Esophagus (tissue), 2 donors: Measurements from ENCODE around the gene ZNF550. TPM values are rescaled to one million over a fixed set of nuclear protein-coding genes. Genes with fewer than 3 reads are reported as not detected.

Source experiments
- H3K27ac ChIP-seq, 2 donors: one replicate each; pipeline ENCODE4 v1.5.1; 2013; ENCODE audit warnings: low read depth in 2 of 2, mild to moderate bottlenecking in 2 of 2, inconsistent platforms in 1 of 2, low read length in 1 of 2, moderate library complexity in 1 of 2
- H3K27me3 ChIP-seq, 2 donors: one replicate each; pipeline ENCODE4 v1.6.1; 2013; ENCODE audit warnings: low read length in 2 of 2, control low read depth in 1 of 2, mild to moderate bottlenecking in 1 of 2; ENCODE audit not compliant: insufficient read depth in 2 of 2, control insufficient read depth in 1 of 2
- H3K36me3 ChIP-seq, 2 donors: one replicate each; pipeline ENCODE4 v1.6.1; 2013; ENCODE audit warnings: low read length in 1 of 2; ENCODE audit not compliant: control insufficient read depth in 2 of 2, insufficient read depth in 2 of 2
- H3K4me1 ChIP-seq, 2 donors: one replicate each; pipeline ENCODE4 v1.6.1; 2013; ENCODE audit warnings: low read length in 1 of 2; ENCODE audit not compliant: control insufficient read depth in 2 of 2, insufficient read depth in 2 of 2
- H3K4me3 ChIP-seq, 2 donors: one replicate each; pipeline ENCODE4 v1.5.1; 2013; ENCODE audit warnings: low read length in 2 of 2, mild to moderate bottlenecking in 2 of 2, low read depth in 1 of 2, moderate library complexity in 1 of 2
- H3K9me3 ChIP-seq, 2 donors: one replicate each; pipeline ENCODE4 v1.6.1; 2013; ENCODE audit warnings: mild to moderate bottlenecking in 2 of 2, low read depth in 1 of 2, low read length in 1 of 2, moderate library complexity in 1 of 2; ENCODE audit not compliant: control insufficient read depth in 2 of 2, insufficient read depth in 1 of 2
- WGBS, 2 donors: extraction: QIAGEN DNeasy Blood & Tissue Kit; methylation state at CpG; one replicate each; pipeline ENCODE4 v1.1.7; 2013; 5-methylcytosine and 5-hydroxymethylcytosine counted together
- polyA plus RNA-seq, 2 donors: library from polyadenylated mRNA; stranded (reverse); fragments of 200-250 nt; gene quantifications; one replicate each; pipeline ENCODE4 v1.2.3, GENCODE V29; 2013
- donor health status: healthy with polysubstance abuse.
- donor health status: Bipolar disorder and iron deficiency.

Gene ZNF550
- 1 to 10 TPM; 2.0 to 2.6 TPM for polyA plus RNA-seq

DNA sequence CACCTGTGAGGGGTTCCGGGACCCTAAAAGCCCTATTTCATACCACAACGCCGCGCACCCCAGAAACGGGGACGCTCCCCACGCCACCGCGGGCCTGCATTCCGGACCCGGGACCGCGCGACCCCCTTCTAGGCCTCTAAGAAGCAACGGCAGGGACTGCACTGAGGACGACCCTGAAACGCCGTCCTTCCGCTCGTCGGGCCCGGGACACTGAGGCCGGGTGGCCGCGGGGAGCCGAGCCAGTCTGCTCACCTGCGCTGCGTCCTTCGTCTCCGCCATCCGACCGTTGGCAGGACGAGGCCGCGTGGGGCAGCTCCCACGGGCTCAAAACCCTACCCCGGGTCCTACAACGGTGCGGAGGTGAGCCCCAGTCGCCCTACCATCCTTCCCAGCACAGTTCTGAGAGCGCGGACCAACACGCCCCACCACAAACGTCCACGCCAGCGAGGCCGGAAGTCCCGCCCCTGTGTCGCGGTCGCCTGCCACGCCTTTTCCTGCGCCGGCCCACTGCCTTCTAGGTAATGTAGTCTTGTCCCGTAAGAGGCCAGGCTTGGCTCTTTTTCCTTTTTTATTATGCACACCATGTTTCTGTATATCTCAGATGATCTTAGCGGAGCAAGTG is at the start of gene ZNF550:
ZNF550 (minus strand) TSS at position 460 of the 622 bp plus-strand sequence; CDS start at position 279, 181 bp downstream.
- WGBS, 2 donors = 1% methylated on average over 55 to 56 of the region's 56 CpGs
- no peaks in the 10 kb centered on the region for H3K27me3 ChIP-seq
- peaks cover 6 to 16% of the 10 kb centered on the region in 2 donors for H3K9me3 ChIP-seq
- H3K4me3 ChIP-seq = peak within 1 kb of the TSS; percentile 92 to 99
- H3K36me3 ChIP-seq = peaks cover 9% of the 10 kb centered on the region in 2 donors
- peak within 1 kb of the TSS; percentile 14 to 75 for H3K27ac ChIP-seq
- peaks cover 0 to 11% of the 10 kb centered on the region in 2 donors for H3K4me1 ChIP-seq

DNA sequence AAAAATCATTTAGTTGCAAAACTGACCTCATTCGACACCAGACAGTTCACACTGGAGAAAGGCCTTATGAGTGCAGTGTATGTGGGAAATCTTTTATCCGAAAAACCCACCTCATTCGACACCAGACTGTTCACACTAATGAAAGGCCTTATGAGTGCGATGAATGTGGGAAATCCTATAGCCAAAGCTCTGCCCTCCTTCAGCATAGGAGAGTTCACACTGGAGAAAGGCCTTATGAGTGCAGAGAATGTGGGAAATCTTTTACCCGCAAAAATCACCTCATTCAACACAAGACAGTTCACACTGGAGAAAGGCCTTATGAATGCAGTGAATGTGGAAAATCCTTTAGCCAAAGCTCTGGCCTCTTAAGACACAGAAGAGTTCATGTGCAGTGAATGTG is 47.3 kb upstream of the ZNF550 start:
- no peaks in the 10 kb centered on the region for H3K27me3 ChIP-seq
- peaks cover 9 to 21% of the 10 kb centered on the region in 2 donors for H3K36me3 ChIP-seq
- no peaks in the 10 kb centered on the region for H3K4me1 ChIP-seq
- H3K4me3 ChIP-seq = no peak overlapping the region
- WGBS, 2 donors = 97 to 98% methylated on average over 5 of the region's 5 CpGs
- H3K9me3 ChIP-seq = peaks cover 21 to 41% of the 10 kb centered on the region in 2 donors
- H3K27ac ChIP-seq = no peak overlapping the region

DNA sequence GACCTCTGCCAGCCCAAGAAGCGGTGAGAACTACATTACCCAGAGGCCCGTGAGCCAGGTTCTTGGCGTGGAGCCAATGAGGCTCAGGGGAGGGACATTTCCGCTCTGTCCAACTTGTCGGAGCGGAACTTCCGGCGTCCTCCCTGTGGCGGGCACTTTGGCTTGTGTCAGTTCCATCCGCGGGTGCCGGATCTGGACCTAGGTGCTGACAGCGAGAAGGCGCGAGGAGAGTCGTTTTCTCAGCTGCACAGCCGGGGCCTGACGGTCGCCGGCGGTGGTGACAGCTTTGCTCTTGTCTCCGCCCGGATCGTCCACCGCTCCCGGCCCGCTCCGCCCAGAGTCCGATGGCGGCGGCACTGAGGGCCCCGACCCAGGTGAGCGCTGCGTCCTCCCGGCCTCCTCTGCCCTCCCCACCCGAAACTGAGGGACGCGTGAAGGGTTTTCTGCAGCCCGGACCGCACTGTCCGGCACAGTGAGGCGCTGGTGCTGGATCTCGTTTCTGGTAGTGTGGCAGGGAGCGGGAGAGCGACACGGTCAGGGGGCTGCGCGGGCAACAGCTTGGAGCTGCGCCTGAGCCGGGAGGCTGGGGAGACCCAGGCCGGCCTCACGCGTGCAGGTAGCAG is 40.2 kb upstream of the ZNF550 start, which contains the start of gene ZNF530:
ZNF530 (plus strand) TSS at position 125 of the 623 bp plus-strand sequence. CDS start 4,461 bp downstream, outside the sequence.
- 1% methylated on average over 42 to 53 of the region's 53 CpGs for WGBS, 2 donors
- Histone ChIP-seq H3K4me3 (peak within 1 kb of the TSS; percentile 87 to 93), H3K4me1 (peaks cover 4 to 6% of the 10 kb centered on the region in 2 donors), H3K27ac (peak within 1 kb of the TSS in 1 of 2 donors; percentile 57), H3K9me3 (peaks cover 8 to 15% of the 10 kb centered on the region in 2 donors), H3K36me3 (peaks cover 0 to 7% of the 10 kb centered on the region in 2 donors), H3K27me3 (no peaks in the 10 kb centered on the region)

DNA sequence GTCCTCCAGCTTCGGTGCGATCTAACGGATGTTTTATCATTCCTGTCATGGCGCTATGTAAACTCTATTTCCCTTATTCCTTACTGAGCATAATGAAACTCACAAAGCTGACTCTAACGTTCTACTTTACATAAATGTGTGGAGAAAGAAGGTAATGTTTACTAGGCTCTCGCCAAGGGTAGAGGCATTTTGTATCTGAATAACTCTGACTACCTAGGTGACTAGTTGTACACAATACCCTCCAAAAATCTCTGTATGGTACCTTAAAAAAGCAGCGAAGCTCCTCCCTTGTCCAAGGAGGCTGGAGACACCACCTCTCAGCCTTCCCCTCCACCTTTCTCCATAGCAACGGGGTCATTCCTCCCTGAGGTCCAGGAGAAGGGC is 39.7 kb upstream of the ZNF550 start:
- Histone ChIP-seq H3K9me3 (peaks cover 4 to 11% of the 10 kb centered on the region in 2 donors), H3K4me1 (peaks cover 4 to 6% of the 10 kb centered on the region in 2 donors), H3K36me3 (peaks cover 0 to 3% of the 10 kb centered on the region in 2 donors), H3K27me3 (no peaks in the 10 kb centered on the region), H3K4me3 (peak overlapping the region; percentile 87 to 93), H3K27ac (no peak overlapping the region)
- WGBS, 2 donors = 51 to 54% methylated on average over 8 of the region's 8 CpGs

DNA sequence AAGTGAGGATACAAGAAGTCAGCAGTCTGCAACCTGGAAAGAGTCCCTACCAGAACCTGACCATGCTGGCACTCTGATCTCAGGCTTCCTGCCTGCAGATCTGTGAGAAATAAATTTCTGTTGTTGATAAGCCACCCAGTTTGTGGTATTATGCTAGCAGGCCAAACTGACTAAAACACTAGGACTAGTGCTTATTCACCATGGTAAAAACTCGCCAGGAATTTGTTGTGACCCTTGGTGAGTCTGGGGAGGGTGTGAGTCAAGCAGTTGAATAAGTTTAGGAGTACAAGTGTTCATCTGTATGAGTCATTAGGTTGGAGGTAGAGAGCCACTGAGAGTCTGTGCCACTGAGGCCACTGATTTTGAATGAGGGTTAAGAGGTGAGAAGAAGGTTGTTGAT is 27.9 kb upstream of the ZNF550 start:
- no peak overlapping the region for H3K4me3 ChIP-seq
- WGBS, 2 donors = 94 to 97% methylated on average over 1 of the region's 1 CpG
- H3K4me1 ChIP-seq = peaks cover 7 to 15% of the 10 kb centered on the region in 2 donors
- H3K9me3 ChIP-seq = peaks cover 31 to 52% of the 10 kb centered on the region in 2 donors
- H3K27ac ChIP-seq = no peak overlapping the region
- peaks cover 7 to 22% of the 10 kb centered on the region in 2 donors for H3K36me3 ChIP-seq
- no peaks in the 10 kb centered on the region for H3K27me3 ChIP-seq

DNA sequence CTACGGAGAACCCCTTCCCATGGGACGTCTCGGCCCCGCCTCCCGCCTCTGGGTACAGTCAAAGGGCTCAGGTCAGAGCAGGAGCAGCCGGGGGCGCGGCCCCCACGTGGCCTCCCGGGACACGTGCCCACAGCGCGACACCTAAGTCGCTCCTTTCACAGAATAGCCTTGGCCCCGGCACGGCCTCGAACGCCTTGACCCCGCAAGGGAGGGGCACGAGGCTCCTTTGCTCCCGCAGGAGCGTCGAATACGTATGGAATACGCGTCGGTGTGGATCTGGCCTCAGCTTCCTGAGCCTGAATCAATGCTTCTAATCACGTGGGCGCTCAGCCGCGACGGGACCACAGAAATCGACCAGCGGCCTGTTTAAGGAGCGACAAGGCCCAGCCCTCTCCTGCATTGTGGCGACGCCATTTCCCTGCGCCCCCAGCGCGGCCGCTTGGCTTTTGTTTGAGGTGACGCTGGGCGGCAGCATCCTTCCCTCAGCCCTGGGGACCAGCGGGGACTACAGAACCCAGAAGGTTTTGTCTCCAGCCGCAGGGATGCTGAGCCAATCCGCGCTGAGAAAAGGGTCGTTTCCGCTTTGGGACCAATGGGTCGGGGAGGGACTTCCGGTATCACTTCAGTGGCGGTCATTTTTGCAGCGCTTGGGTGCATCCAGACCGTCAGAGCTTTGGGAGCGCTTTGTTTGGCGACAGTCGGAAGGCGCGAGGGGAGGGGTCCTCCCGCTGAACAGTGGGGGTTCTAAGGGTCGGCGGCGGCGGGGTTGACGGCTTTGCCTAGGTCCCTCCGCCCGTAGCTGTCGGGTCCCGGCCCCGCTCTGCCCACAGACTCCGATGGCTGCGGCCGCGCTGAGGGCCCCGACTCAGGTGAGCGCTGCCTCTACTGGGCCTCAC is 24.1 kb upstream of the ZNF550 start, which contains the start of gene ZIK1:
ZIK1 (plus strand) TSS at position 625 of the 896 bp plus-strand sequence; CDS start at position 837, 212 bp downstream.
- H3K27ac ChIP-seq = peak within 1 kb of the TSS in 1 of 2 donors; percentile 42
- peaks cover 18 to 29% of the 10 kb centered on the region in 2 donors for H3K9me3 ChIP-seq
- no peaks in the 10 kb centered on the region for H3K27me3 ChIP-seq
- H3K36me3 ChIP-seq = peaks cover 0 to 4% of the 10 kb centered on the region in 2 donors
- H3K4me3 ChIP-seq = peak within 1 kb of the TSS; percentile 55 to 59
- peaks cover 7 to 15% of the 10 kb centered on the region in 2 donors for H3K4me1 ChIP-seq
- 5 to 7% methylated on average over 74 to 76 of the region's 76 CpGs for WGBS, 2 donors

DNA sequence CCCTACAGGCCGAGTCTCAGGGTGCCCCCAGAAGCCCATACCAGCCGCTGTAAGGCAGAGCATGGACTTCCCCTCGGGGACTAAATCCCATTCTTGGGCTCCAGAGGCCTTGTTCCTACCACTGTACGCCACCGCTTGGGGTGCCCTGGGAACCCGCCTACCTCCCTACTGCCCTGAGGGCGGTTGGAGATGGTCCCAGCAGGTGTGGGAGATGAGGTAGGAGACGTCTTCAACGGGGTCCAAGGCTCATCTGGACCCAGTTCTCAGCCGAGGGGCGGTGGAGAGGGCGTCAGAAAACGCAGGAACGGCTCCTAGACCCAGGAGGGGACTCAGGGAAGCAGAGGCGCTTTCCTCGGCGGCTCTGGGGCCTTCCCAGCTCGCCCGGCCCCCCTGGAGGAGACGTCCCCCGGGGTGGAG is 23.4 kb upstream of the ZNF550 start:
- Histone ChIP-seq H3K4me1 (peaks cover 7 to 16% of the 10 kb centered on the region in 2 donors), H3K4me3 (peak overlapping the region; percentile 55 to 59), H3K36me3 (no peaks in the 10 kb centered on the region), H3K27ac (peak overlapping the region in 1 of 2 donors; percentile 18), H3K27me3 (no peaks in the 10 kb centered on the region), H3K9me3 (peaks cover 15 to 22% of the 10 kb centered on the region in 2 donors)
- 41 to 43% methylated on average over 21 of the region's 21 CpGs for WGBS, 2 donors

DNA sequence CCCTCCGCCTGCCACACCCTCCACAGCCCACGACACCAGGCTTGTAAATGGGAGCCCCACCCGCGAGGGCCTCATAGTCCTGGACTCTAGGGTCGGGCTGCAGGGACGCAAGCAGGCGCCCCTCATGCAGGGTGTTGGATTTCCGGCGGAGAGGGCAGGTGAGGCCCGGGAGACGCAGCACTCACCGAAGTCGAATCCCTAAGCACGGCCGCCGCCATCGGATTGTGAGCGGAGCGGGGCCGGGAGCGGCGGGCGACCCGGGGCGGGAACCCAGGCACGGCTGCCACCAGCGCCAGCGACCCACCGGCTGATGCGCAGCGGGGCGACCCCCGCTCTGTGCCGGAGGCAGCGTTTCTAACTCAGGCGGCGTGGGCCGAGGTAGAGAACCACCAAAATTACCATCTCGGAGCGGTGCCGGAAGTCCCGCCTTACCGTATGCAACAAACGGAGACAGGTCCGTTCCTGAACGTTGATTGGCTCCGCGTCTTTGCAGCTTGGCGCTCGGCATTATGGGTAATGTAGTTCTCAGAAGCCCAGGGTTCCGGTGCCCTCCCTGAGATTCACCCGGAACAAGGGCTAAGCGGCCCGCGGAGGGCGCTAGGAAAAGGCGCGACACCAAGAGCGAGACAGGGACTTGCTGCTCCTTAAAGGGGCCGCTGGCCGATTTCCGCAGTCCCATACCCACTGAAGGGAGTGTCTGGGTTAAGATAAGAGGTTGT is 19.0 kb upstream of the ZNF550 start, which contains the start of gene ZNF416:
ZNF416 (minus strand) TSS at position 425 of the 719 bp plus-strand sequence; CDS start at position 218, 207 bp downstream.
- H3K4me1 ChIP-seq = peaks cover 7 to 10% of the 10 kb centered on the region in 2 donors
- H3K27me3 ChIP-seq = no peaks in the 10 kb centered on the region
- H3K36me3 ChIP-seq = peaks cover 22 to 26% of the 10 kb centered on the region in 2 donors
- H3K4me3 ChIP-seq = peak within 1 kb of the TSS; percentile 77 to 89
- H3K27ac ChIP-seq = peak within 1 kb of the TSS; percentile 69 to 90
- WGBS, 2 donors = 0 to 1% methylated on average over 52 to 62 of the region's 62 CpGs
- H3K9me3 ChIP-seq = peaks cover 23 to 44% of the 10 kb centered on the region in 2 donors
